Measurements from ENCODE around the gene SDR42E1. TPM values are rescaled to one million over a fixed set of nuclear protein-coding genes. Genes with fewer than 3 reads are reported as not detected.

SDR42E1 gene
- total RNA-seq, 2 donors from 2014 or later: 0.41 to 0.56 TPM

- no peaks in the 10 kb centered on the region for H3K36me3 ChIP-seq
- no peaks in the 10 kb centered on the region for H3K9me3 ChIP-seq
- H3K27me3 ChIP-seq (replicated peaks; ENCODE audit: insufficient read depth): no peaks in the 10 kb centered on the region
- no peak overlapping the region for H3K4me3 ChIP-seq
- ATAC-seq (ENCODE audit: insufficient number of reproducible peaks, low FRiP score, low read depth) (no peak), DNase-seq (ENCODE audit: low spot score) (no peak)
- no peak overlapping the region for H3K27ac ChIP-seq
- no peak for TF ChIP-seq CTCF (IDR thresholded peaks at IDR 0.05)
- no peaks in the 10 kb centered on the region for H3K4me1 ChIP-seq (ENCODE audit: control insufficient read depth in 1 of 2, low read depth in 2 of 2)
These were observed 69.2 kb downstream of the SDR42E1 start for GRCh38 chr16:81942007-81942601.

GRCh38 chr16:81940781-81941560 lies 70.3 kb downstream of the SDR42E1 start:
- Histone ChIP-seq H3K36me3 (no peaks in the 10 kb centered on the region), H3K27me3 (replicated peaks; ENCODE audit: insufficient read depth) (no peaks in the 10 kb centered on the region), H3K9me3 (no peaks in the 10 kb centered on the region), H3K4me1 (ENCODE audit: control insufficient read depth in 1 of 2, low read depth in 2 of 2) (no peaks in the 10 kb centered on the region), H3K4me3 (no peak overlapping the region), H3K27ac (no peak overlapping the region)
- DNase-seq (ENCODE audit: low spot score) (no peak), ATAC-seq (ENCODE audit: insufficient number of reproducible peaks, low FRiP score, low read depth) (no peak)
- TF ChIP-seq CTCF (IDR thresholded peaks at IDR 0.05): peak; percentile 16

GRCh38 chr16:81939164-81940056 lies 71.9 kb downstream of the SDR42E1 start:
- Histone ChIP-seq H3K4me1 (ENCODE audit: control insufficient read depth in 1 of 2, low read depth in 2 of 2) (no peaks in the 10 kb centered on the region), H3K9me3 (no peaks in the 10 kb centered on the region), H3K4me3 (no peak overlapping the region), H3K36me3 (no peaks in the 10 kb centered on the region), H3K27me3 (replicated peaks; ENCODE audit: insufficient read depth) (no peaks in the 10 kb centered on the region), H3K27ac (no peak overlapping the region)
- DNase-seq (ENCODE audit: low spot score): no peak
- ATAC-seq (ENCODE audit: insufficient number of reproducible peaks, low FRiP score, low read depth): no peak
- no peak for TF ChIP-seq CTCF (IDR thresholded peaks at IDR 0.05)

Other genes with a start within 250 kb of the SDR42E1 start
- 10 to 100 TPM; 11.6 to 30.9 TPM for gene PLCG2, start 232.2 kb downstream of the SDR42E1 start, total RNA-seq
- not detected for gene HSD17B2, start 23.8 kb upstream of the SDR42E1 start, total RNA-seq
- gene MPHOSPH6, start 158.8 kb upstream of the SDR42E1 start, total RNA-seq: 10 to 100 TPM; 50.3 to 79.9 TPM

Data from thoracic aorta (tissue), 2 donors.